Mononuclear cell (primary cell): ENCODE data around the gene RBM33. TPM values are rescaled to one million over a fixed set of nuclear protein-coding genes. Genes with fewer than 3 reads are reported as not detected.

Experiments used
- H3K27me3 ChIP-seq: 2 replicates; pipeline ENCODE4 v1.6.0; 2011; ENCODE audit warnings: low read length, control low read depth; ENCODE audit not compliant: insufficient read depth
- H3K4me1 ChIP-seq: 2 replicates; pipeline ENCODE4 v1.5.1; 2011; ENCODE audit warnings: mild to moderate bottlenecking, low read length, control low read depth; ENCODE audit not compliant: insufficient read depth
- H3K4me3 ChIP-seq: 2 replicates; pipeline ENCODE4 v1.5.1; 2011; ENCODE audit warnings: mild to moderate bottlenecking, low read length, moderate library complexity
- H3K9me3 ChIP-seq: 2 replicates; pipeline ENCODE4 v1.5.1; 2011; ENCODE audit warnings: low read depth, mild to moderate bottlenecking, control low read depth, low read length
- total RNA-seq: library from RNA; depleted of rRNA; stranded (reverse); fragments of >200 nt; gene quantifications from one replicate; pipeline ENCODE4 v1.2.3, GENCODE V29; 2012

Gene RBM33
- total RNA-seq, 1 donor: 100 TPM

- no peaks in the 10 kb centered on the region for H3K27me3 ChIP-seq
- no peak overlapping the region for H3K4me3 ChIP-seq
- no peaks in the 10 kb centered on the region for H3K9me3 ChIP-seq
- peaks cover 6% of the 10 kb centered on the region for H3K4me1 ChIP-seq
Measured at GRCh38 chr7:155744971-155745683, 100.7 kb downstream of the RBM33 start.

- Histone ChIP-seq H3K4me3 (no peak overlapping the region), H3K4me1 (peaks cover 6% of the 10 kb centered on the region), H3K9me3 (no peaks in the 10 kb centered on the region), H3K27me3 (no peaks in the 10 kb centered on the region)
Measured at GRCh38 chr7:155745737-155746136, 101.3 kb downstream of the RBM33 start.

GRCh38 chr7:155746188-155746587 lies 101.7 kb downstream of the RBM33 start:
- Histone ChIP-seq H3K27me3 (no peaks in the 10 kb centered on the region), H3K4me3 (no peak overlapping the region), H3K9me3 (no peaks in the 10 kb centered on the region), H3K4me1 (peaks cover 6% of the 10 kb centered on the region)

GRCh38 chr7:155747209-155747608 lies 102.7 kb downstream of the RBM33 start:
- peaks cover 6% of the 10 kb centered on the region for H3K4me1 ChIP-seq
- H3K27me3 ChIP-seq: no peaks in the 10 kb centered on the region
- H3K4me3 ChIP-seq: no peak overlapping the region
- H3K9me3 ChIP-seq: no peaks in the 10 kb centered on the region

GRCh38 chr7:155749578-155749977 lies 105.1 kb downstream of the RBM33 start:
- H3K9me3 ChIP-seq: no peaks in the 10 kb centered on the region
- peaks cover 27% of the 10 kb centered on the region for H3K4me1 ChIP-seq
- H3K27me3 ChIP-seq: no peaks in the 10 kb centered on the region
- no peak overlapping the region for H3K4me3 ChIP-seq

- Histone ChIP-seq H3K9me3 (no peaks in the 10 kb centered on the region), H3K27me3 (no peaks in the 10 kb centered on the region), H3K4me3 (no peak overlapping the region), H3K4me1 (peaks cover 33% of the 10 kb centered on the region)
Measured at GRCh38 chr7:155750255-155751125, 106.0 kb downstream of the RBM33 start.

GRCh38 chr7:155751409-155751808 lies 106.9 kb downstream of the RBM33 start:
- H3K4me3 ChIP-seq: no peak overlapping the region

GRCh38 chr7:155752756-155753445 lies 108.4 kb downstream of the RBM33 start:
- H3K4me1 ChIP-seq: peaks cover 43% of the 10 kb centered on the region
- no peaks in the 10 kb centered on the region for H3K9me3 ChIP-seq
- H3K4me3 ChIP-seq: no peak overlapping the region
- H3K27me3 ChIP-seq: no peaks in the 10 kb centered on the region

More at GRCh38 chr7:155751409-155751808, 106.9 kb downstream of the RBM33 start:
- peaks cover 35% of the 10 kb centered on the region for H3K4me1 ChIP-seq
- no peaks in the 10 kb centered on the region for H3K27me3 ChIP-seq
- no peaks in the 10 kb centered on the region for H3K9me3 ChIP-seq

- Histone ChIP-seq H3K4me1 (peaks cover 42% of the 10 kb centered on the region), H3K9me3 (no peaks in the 10 kb centered on the region), H3K4me3 (no peak overlapping the region), H3K27me3 (no peaks in the 10 kb centered on the region)
Measured at GRCh38 chr7:155753446-155753965, 109.0 kb downstream of the RBM33 start.

GRCh38 chr7:155754165-155754564 lies 109.7 kb downstream of the RBM33 start:
- Histone ChIP-seq H3K27me3 (no peaks in the 10 kb centered on the region), H3K9me3 (no peaks in the 10 kb centered on the region), H3K4me1 (peaks cover 37% of the 10 kb centered on the region), H3K4me3 (no peak overlapping the region)

GRCh38 chr7:155755026-155755425 lies 110.6 kb downstream of the RBM33 start:
- no peaks in the 10 kb centered on the region for H3K9me3 ChIP-seq
- no peaks in the 10 kb centered on the region for H3K27me3 ChIP-seq
- peaks cover 37% of the 10 kb centered on the region for H3K4me1 ChIP-seq
- H3K4me3 ChIP-seq: no peak overlapping the region

- no peaks in the 10 kb centered on the region for H3K27me3 ChIP-seq
- H3K4me3 ChIP-seq: no peak overlapping the region
Measured at GRCh38 chr7:155756322-155756721, 111.9 kb downstream of the RBM33 start.

GRCh38 chr7:155758348-155758747 lies 113.9 kb downstream of the RBM33 start:
- Histone ChIP-seq H3K4me1 (peaks cover 59% of the 10 kb centered on the region), H3K27me3 (no peaks in the 10 kb centered on the region), H3K4me3 (no peak overlapping the region), H3K9me3 (no peaks in the 10 kb centered on the region)

More at GRCh38 chr7:155756322-155756721, 111.9 kb downstream of the RBM33 start:
- Histone ChIP-seq H3K9me3 (no peaks in the 10 kb centered on the region), H3K4me1 (peaks cover 49% of the 10 kb centered on the region)

- no peaks in the 10 kb centered on the region for H3K27me3 ChIP-seq
- no peak overlapping the region for H3K4me3 ChIP-seq
- peaks cover 63% of the 10 kb centered on the region for H3K4me1 ChIP-seq
- no peaks in the 10 kb centered on the region for H3K9me3 ChIP-seq
Measured at GRCh38 chr7:155759740-155760430, 115.4 kb downstream of the RBM33 start.
